Measurements from ENCODE around the gene ANGPTL3.
"Not testable (repeated sequence)": the region's sequence is repeated elsewhere in the genome, so short reads cannot be mapped to it uniquely, and the experiment has no call there.

Gene ANGPTL3

DNA sequence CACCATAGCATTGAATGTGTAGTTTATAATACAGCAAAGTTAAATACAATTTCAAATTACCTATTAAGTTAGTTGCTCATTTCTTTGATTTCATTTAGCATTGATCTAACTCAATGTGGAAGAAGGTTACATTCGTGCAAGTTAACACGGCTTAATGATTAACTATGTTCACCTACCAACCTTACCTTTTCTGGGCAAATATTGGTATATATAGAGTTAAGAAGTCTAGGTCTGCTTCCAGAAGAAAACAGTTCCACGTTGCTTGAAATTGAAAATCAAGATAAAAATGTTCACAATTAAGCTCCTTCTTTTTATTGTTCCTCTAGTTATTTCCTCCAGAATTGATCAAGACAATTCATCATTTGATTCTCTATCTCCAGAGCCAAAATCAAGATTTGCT lies at the start of gene ANGPTL3:
Gene ANGPTL3, plus strand, starts transcription at position 240 of the 400 bp plus-strand sequence. Its CDS starts 47 bp downstream, at position 287.
- intact Hi-C loops (cut with DNase I), result no loop called here
- no peak for DNase-seq

GRCh38 chr1:62561306-62561705 lies 36.0 kb upstream of the ANGPTL3 start:
- DNase-seq, result no peak
- intact Hi-C loops (cut with DNase I), result no loop called here

GRCh38 chr1:62567182-62567581 lies 30.1 kb upstream of the ANGPTL3 start:
- DNase-seq; intact Hi-C loops (cut with DNase I): not testable (repeated sequence)

- intact Hi-C loops (cut with DNase I), result not testable (repeated sequence)
Observed at GRCh38 chr1:62567926-62568325, 29.4 kb upstream of the ANGPTL3 start.

DNA sequence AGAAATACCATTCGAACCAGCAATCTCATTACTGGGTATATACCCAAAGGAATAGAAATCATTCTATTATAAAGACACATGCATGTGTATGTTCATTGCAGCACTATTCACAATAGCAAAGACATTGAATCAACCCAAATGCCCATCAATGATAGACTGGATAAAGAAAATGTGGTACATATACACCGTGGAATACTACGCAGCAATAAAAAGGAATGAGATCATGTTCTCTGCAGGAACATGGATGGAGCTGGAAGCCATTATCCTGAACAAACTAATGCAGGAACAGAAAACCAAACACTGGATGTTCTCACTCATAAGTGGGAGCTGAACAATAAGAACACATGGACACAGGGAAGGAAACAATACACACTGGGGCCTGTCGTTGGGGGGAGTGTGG lies 25.8 kb upstream of the ANGPTL3 start:
- DNase-seq; intact Hi-C loops (cut with DNase I): not testable (repeated sequence)

More at GRCh38 chr1:62567926-62568325, 29.4 kb upstream of the ANGPTL3 start:
- DNase-seq, result not testable (repeated sequence)

DNA sequence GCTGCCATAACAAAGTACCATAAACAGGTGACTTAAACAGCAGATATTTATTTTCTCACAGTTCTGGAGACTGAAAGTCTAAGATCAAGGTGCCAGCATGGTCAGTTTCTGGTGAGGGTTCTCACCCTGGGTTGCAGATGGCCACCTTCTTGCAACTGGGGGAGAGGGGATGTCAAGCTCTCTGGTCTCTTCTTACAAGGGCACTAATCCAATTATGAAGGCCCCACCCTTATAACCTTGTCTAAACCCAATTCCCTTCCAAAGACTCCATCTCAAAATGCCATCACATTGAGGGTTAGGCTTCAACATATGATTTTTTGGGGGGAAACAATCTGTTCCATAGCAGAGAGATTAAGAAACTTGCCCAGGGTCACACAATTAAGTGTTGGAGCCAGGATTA lies 24.8 kb upstream of the ANGPTL3 start:
- intact Hi-C loops (cut with DNase I), result no loop called here
- no peak for DNase-seq

DNA sequence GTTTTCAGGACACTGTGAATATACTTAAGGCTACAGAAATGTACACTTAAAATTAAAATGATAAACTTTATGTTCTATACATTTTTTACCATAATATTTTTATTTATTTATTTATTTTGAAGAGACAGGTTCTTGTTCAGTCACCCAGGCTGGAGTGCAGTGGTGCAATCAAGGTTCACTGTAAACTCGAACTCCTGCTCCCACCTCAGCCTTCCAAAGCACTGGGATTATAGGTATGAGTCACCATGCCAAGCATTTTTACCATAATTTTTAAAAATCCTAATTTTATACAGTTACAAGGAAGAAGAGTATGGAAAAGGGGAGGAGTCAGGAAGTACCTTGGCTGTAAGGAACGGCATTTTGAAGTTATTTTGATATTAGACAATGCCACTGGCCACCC lies 23.6 kb upstream of the ANGPTL3 start:
- no peak for DNase-seq

GRCh38 chr1:62585469-62586155 lies 11.7 kb upstream of the ANGPTL3 start:
- DNase-seq, result no peak
- intact Hi-C loops (cut with DNase I), result no loop called here

More for the DNA sequence above, 23.6 kb upstream of the ANGPTL3 start:
- intact Hi-C loops (cut with DNase I), result no loop called here

DNA sequence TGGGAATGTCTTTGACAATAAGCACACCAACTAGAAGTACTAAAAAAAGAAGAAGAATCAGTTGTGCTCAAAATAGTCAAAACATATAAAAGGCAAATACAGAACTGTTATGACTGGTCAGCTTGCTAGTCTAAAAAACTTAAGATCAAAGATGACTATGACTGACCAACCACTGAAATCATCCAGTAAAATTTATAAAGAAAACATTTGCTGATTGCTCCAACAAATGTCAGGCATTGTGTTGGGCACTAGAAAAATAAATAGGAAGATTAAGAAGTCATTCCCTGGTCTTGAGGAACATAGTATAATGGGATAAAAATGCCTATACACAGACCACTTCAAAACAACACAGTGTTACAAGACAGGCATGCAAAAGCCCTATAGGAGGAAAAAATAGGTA lies 9.3 kb upstream of the ANGPTL3 start:
- intact Hi-C loops (cut with DNase I), result no loop called here
- no peak for DNase-seq

DNA sequence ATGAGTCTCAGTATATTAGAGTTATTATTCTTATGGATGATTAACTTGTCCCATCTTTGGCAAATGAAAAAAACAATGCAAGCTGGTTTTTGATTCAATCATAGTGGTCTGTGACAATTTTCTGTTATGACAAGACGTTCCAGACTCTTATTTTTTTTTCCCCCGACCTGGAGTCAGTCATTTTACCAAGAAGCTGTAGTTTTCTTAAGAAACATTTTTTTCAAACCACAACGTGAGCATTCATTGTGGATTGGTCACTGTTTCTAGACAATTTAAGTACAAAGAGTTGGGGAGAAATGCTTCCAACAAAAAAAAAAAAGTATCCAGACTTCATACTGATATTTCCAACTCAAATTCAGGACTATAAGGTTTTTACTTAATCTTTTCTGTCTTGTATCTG lies 8.0 kb upstream of the ANGPTL3 start:
- no peak for DNase-seq
- intact Hi-C loops (cut with DNase I), result no loop called here

GRCh38 chr1:62590255-62590969 lies 6.9 kb upstream of the ANGPTL3 start:
- intact Hi-C loops (cut with DNase I), result no loop called here
- DNase-seq, result no peak

- DNase-seq, result no peak
- intact Hi-C loops (cut with DNase I), result no loop called here
Observed at GRCh38 chr1:62590970-62591368, 6.4 kb upstream of the ANGPTL3 start.

- DNase-seq, result no peak
- intact Hi-C loops (cut with DNase I), result no loop called here
Observed at GRCh38 chr1:62593825-62594394, 3.4 kb upstream of the ANGPTL3 start.

- DNase-seq, result no peak
- intact Hi-C loops (cut with DNase I), result no loop called here
Observed at GRCh38 chr1:62595647-62596046, 1.7 kb upstream of the ANGPTL3 start.

DNA sequence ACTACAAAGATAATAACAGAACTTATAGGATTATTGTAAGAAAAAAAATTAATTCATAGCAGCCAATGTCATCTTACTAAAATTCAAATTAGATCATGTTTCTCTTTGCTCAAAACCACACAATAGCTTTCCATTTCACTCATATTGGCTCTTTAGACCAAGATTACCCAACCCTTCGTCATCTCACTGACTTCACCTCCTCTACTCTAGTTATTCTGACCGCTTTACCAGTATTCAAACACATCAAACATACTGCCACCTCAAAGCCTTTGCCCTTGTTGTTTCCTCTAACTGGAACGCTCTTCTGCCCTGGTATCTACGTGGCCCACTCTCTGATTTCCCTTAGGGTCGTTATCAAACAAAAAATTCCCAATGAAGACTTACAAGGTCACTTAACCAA lies 1.7 kb downstream of the ANGPTL3 start:
- intact Hi-C loops (cut with DNase I), result no loop called here
- no peak for DNase-seq

- DNase-seq, result no peak
- intact Hi-C loops (cut with DNase I), result no loop called here
Observed at GRCh38 chr1:62601457-62601856, 4.1 kb downstream of the ANGPTL3 start.

- no peak for DNase-seq
- intact Hi-C loops (cut with DNase I), result no loop called here
Observed at GRCh38 chr1:62608905-62609304, 11.6 kb downstream of the ANGPTL3 start.

- DNase-seq; intact Hi-C loops (cut with DNase I): not testable (repeated sequence)
Observed at GRCh38 chr1:62610588-62610987, 13.3 kb downstream of the ANGPTL3 start.

DNA sequence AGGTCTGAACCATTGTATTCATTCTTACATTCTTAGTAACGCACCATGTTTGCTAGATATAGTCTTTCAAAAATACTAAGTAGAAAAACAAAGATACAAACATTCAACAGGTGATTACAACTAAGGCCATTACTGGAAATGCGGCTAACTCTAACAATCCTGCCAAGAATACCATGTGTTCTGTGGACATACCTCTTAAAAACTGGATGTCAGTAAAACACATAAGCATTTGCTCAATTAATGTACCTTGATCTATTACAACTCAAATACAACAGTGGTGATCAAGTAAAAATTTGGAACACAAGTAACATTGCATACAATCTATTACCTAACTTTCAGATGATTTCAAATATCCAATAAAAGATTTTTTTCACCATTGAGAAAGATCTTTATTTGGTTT lies 15.4 kb downstream of the ANGPTL3 start:
- DNase-seq, result no peak
- intact Hi-C loops (cut with DNase I), result no loop called here

DNA sequence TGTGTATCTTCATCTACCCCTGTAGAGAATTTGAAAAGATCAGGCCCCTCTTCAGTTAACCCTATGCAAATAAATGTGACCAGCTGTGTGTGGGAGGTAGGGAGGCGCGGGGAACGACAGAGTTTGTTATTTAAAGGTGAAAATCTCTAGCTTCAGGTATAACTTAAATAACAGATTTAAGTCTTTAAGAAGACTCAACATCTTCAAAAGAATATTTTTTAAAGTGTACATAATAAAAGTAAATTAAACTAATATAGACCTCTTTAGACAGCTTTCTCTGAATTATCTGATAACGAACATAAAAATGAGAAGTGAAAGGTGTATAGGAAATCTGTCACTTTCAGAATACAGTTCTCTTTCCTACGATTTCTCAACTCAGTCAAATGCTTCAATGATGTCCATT lies 16.0 kb downstream of the ANGPTL3 start:
- intact Hi-C loops (cut with DNase I), result no loop called here

More for the DNA sequence above, 16.0 kb downstream of the ANGPTL3 start:
- DNase-seq, result no peak

Measured in head of caudate nucleus (tissue), 42 donors.